Trophoblast cell (in vitro differentiated cells and primary cell): ENCODE measurements around the gene PDIA2.

ENCODE experiments used
- DNase-seq, 2 donors: peaks; one replicate each; pipeline ENCODE4 v3.0.0-alpha.2; 2016
- H2AFZ ChIP-seq: 2 replicates; pipeline ENCODE4 v1.6.1; 2013; ENCODE audit warnings: low read length, moderate library complexity, mild to moderate bottlenecking; ENCODE audit not compliant: insufficient read depth, poor library complexity
- H2AK5ac ChIP-seq: 2 replicates; pipeline ENCODE4 v1.6.1; 2013; ENCODE audit warnings: mild to moderate bottlenecking, low read length
- H2BK120ac ChIP-seq: 2 replicates; pipeline ENCODE4 v1.6.1; 2013; ENCODE audit warnings: low read length, mild to moderate bottlenecking, moderate library complexity; ENCODE audit not compliant: insufficient read depth, poor library complexity
- H2BK12ac ChIP-seq: 2 replicates; pipeline ENCODE4 v1.6.1; 2013; ENCODE audit warnings: mild to moderate bottlenecking, low read length, moderate library complexity
- H2BK5ac ChIP-seq: 2 replicates; pipeline ENCODE4 v1.6.1; 2013; ENCODE audit warnings: low read length, low read depth, moderate library complexity, mild to moderate bottlenecking; ENCODE audit not compliant: poor library complexity
- H3K14ac ChIP-seq: 2 replicates; pipeline ENCODE4 v1.6.1; 2013; ENCODE audit warnings: mild to moderate bottlenecking, low read length
- H3K18ac ChIP-seq: 2 replicates; pipeline ENCODE4 v1.6.1; 2013; ENCODE audit warnings: mild to moderate bottlenecking, low read length
- H3K23ac ChIP-seq: 2 replicates; pipeline ENCODE4 v1.6.1; 2013; ENCODE audit warnings: low read length
- H3K27ac ChIP-seq: 2 replicates; pipeline ENCODE4 v1.5.1; 2013; ENCODE audit warnings: low read depth, mild to moderate bottlenecking, inconsistent platforms, low read length, moderate library complexity
- H3K27me3 ChIP-seq: 2 replicates; pipeline ENCODE4 v1.6.1; 2013; ENCODE audit warnings: inconsistent platforms, mild to moderate bottlenecking, low read length, moderate library complexity; ENCODE audit not compliant: insufficient read depth
- H3K36me3 ChIP-seq, 2 experiments: 1 replicate in 1 of 2; 2 replicates in 1 of 2; pipeline ENCODE4 v1.6.1; 2013; ENCODE audit warnings: low read length in 2 of 2, mild to moderate bottlenecking in 2 of 2, moderate library complexity in 1 of 2; ENCODE audit not compliant: insufficient read depth in 2 of 2, control insufficient read depth in 1 of 2
- H3K4ac ChIP-seq: 2 replicates; pipeline ENCODE4 v1.6.1; 2013; ENCODE audit warnings: low read depth, mild to moderate bottlenecking, low read length, moderate library complexity
- H3K4me1 ChIP-seq, 2 experiments: 1 replicate in 1 of 2; 2 replicates in 1 of 2; pipeline ENCODE4 v1.6.1; 2013; ENCODE audit warnings: low read length in 2 of 2, mild to moderate bottlenecking in 2 of 2, moderate library complexity in 1 of 2; ENCODE audit not compliant: insufficient read depth in 2 of 2, control insufficient read depth in 1 of 2
- H3K4me2 ChIP-seq: 2 replicates; pipeline ENCODE4 v1.6.1; 2013; ENCODE audit warnings: inconsistent platforms, mild to moderate bottlenecking, low read length, moderate library complexity
- H3K4me3 ChIP-seq: 2 replicates; pipeline ENCODE4 v1.5.1; 2013; ENCODE audit warnings: mild to moderate bottlenecking, low read depth, low read length, inconsistent platforms
- H3K79me1 ChIP-seq: one replicate; pipeline ENCODE4 v1.6.1; 2013; ENCODE audit warnings: low read length
- H3K79me2 ChIP-seq: 2 replicates; pipeline ENCODE4 v1.6.1; 2013; ENCODE audit warnings: low read length, mild to moderate bottlenecking; ENCODE audit not compliant: control insufficient read depth, insufficient read depth, poor library complexity
- H3K9ac ChIP-seq: 2 replicates; pipeline ENCODE4 v1.6.1; 2013; ENCODE audit warnings: mild to moderate bottlenecking, low read length
- H3K9me3 ChIP-seq: 2 replicates; pipeline ENCODE4 v1.6.1; 2013; ENCODE audit warnings: low read depth, mild to moderate bottlenecking, control low read depth, inconsistent platforms, low read length; ENCODE audit not compliant: insufficient read depth
- H4K12ac ChIP-seq: 2 replicates; pipeline ENCODE4 v1.6.1; 2013; ENCODE audit warnings: low read depth, mild to moderate bottlenecking, low read length, moderate library complexity
- H4K8ac ChIP-seq: 2 replicates; pipeline ENCODE4 v1.6.1; 2013; ENCODE audit warnings: low read depth, mild to moderate bottlenecking, low read length, moderate library complexity
- H4K91ac ChIP-seq: one replicate; pipeline ENCODE4 v1.6.1; 2013; ENCODE audit warnings: low read depth, mild to moderate bottlenecking, low read length, moderate library complexity
- WGBS: extraction: QIAGEN DNeasy Blood & Tissue Kit; methylation state at CpG from one replicate; pipeline ENCODE4 v1.1.7; 2013; ENCODE audit warnings: missing lambda C conversion rate; ENCODE audit not compliant: insufficient read length, insufficient coverage; ENCODE audit errors: extremely low coverage; 5-methylcytosine and 5-hydroxymethylcytosine counted together

Gene PDIA2

GRCh38 chr16:249431-249830 lies 33.5 kb upstream of the PDIA2 start:
- Histone ChIP-seq H3K36me3 (peaks cover 2 to 6% of the 10 kb centered on the region in 2 experiments), H2BK5ac (no peak overlapping the region), H2BK120ac (no peak overlapping the region), H3K79me1 (no peaks in the 10 kb centered on the region), H4K8ac (no peak overlapping the region), H3K4ac (no peak overlapping the region), H3K14ac (no peak overlapping the region), H3K23ac (no peak overlapping the region), H3K9ac (no peak overlapping the region), H3K4me1 (peaks cover 0 to 3% of the 10 kb centered on the region in 2 experiments), H3K27ac (no peak overlapping the region), H2BK12ac (no peak overlapping the region), H2AFZ (no peak overlapping the region), H3K79me2 (no peaks in the 10 kb centered on the region), H3K4me3 (no peak overlapping the region), H4K12ac (no peak overlapping the region), H2AK5ac (no peak overlapping the region), H3K27me3 (no peaks in the 10 kb centered on the region), H3K18ac (no peak overlapping the region), H3K9me3 (no peaks in the 10 kb centered on the region), H4K91ac (no peak overlapping the region), H3K4me2 (no peak overlapping the region)
- no peak for DNase-seq
- no CpG with 5 or more reads among the region's 12 CpGs for whole genome bisulfite sequencing

- Histone ChIP-seq H3K36me3 (peaks cover 9 to 12% of the 10 kb centered on the region in 2 experiments), H3K4ac (no peak overlapping the region)
- no CpG with 5 or more reads among the region's 30 CpGs for WGBS
Observed at GRCh38 chr16:252366-253337, 30.3 kb upstream of the PDIA2 start.

GRCh38 chr16:253833-254232 lies 29.1 kb upstream of the PDIA2 start:
- H4K91ac ChIP-seq = no peak overlapping the region
- DNase-seq = no peak
- H3K9ac ChIP-seq = no peak overlapping the region
- H2BK12ac ChIP-seq = no peak overlapping the region
- peaks cover 9 to 12% of the 10 kb centered on the region in 2 experiments for H3K36me3 ChIP-seq
- no CpG with 5 or more reads among the region's 6 CpGs for WGBS
- H3K9me3 ChIP-seq = no peaks in the 10 kb centered on the region
- H3K79me2 ChIP-seq = no peaks in the 10 kb centered on the region
- no peak overlapping the region for H3K4ac ChIP-seq
- no peaks in the 10 kb centered on the region for H3K27me3 ChIP-seq
- no peak overlapping the region for H2AK5ac ChIP-seq
- no peak overlapping the region for H4K8ac ChIP-seq
- H2BK120ac ChIP-seq = no peak overlapping the region
- no peak overlapping the region for H3K14ac ChIP-seq
- no peak overlapping the region for H2AFZ ChIP-seq
- H3K79me1 ChIP-seq = no peaks in the 10 kb centered on the region
- H3K23ac ChIP-seq = no peak overlapping the region
- H2BK5ac ChIP-seq = no peak overlapping the region
- no peak overlapping the region for H3K4me3 ChIP-seq
- H3K4me1 ChIP-seq = peaks cover 0 to 3% of the 10 kb centered on the region in 2 experiments
- no peak overlapping the region for H4K12ac ChIP-seq
- H3K4me2 ChIP-seq = no peak overlapping the region
- H3K18ac ChIP-seq = no peak overlapping the region
- H3K27ac ChIP-seq = no peak overlapping the region

More at GRCh38 chr16:252366-253337, 30.3 kb upstream of the PDIA2 start:
- H2BK5ac ChIP-seq = no peak overlapping the region
- H3K4me3 ChIP-seq = no peak overlapping the region
- no peak overlapping the region for H2BK12ac ChIP-seq
- no peak overlapping the region for H3K18ac ChIP-seq
- H2AK5ac ChIP-seq = no peak overlapping the region
- no peak overlapping the region for H3K9ac ChIP-seq
- no peak overlapping the region for H3K23ac ChIP-seq
- H3K9me3 ChIP-seq = no peaks in the 10 kb centered on the region
- H3K4me1 ChIP-seq = peaks cover 0 to 3% of the 10 kb centered on the region in 2 experiments
- no peak overlapping the region for H4K91ac ChIP-seq
- H4K8ac ChIP-seq = no peak overlapping the region
- no peaks in the 10 kb centered on the region for H3K27me3 ChIP-seq
- no peaks in the 10 kb centered on the region for H3K79me2 ChIP-seq
- no peaks in the 10 kb centered on the region for H3K79me1 ChIP-seq
- H3K4me2 ChIP-seq = no peak overlapping the region
- no peak overlapping the region for H2BK120ac ChIP-seq
- no peak for DNase-seq
- H3K14ac ChIP-seq = no peak overlapping the region
- H4K12ac ChIP-seq = no peak overlapping the region
- no peak overlapping the region for H2AFZ ChIP-seq
- no peak overlapping the region for H3K27ac ChIP-seq

GRCh38 chr16:254461-254860 lies 28.5 kb upstream of the PDIA2 start:
- H2AFZ ChIP-seq = no peak overlapping the region
- no peak overlapping the region for H3K18ac ChIP-seq
- no peaks in the 10 kb centered on the region for H3K79me1 ChIP-seq
- H3K4ac ChIP-seq = no peak overlapping the region
- H4K91ac ChIP-seq = no peak overlapping the region
- no peak overlapping the region for H3K23ac ChIP-seq
- no peak overlapping the region for H2AK5ac ChIP-seq
- no peak overlapping the region for H3K4me3 ChIP-seq
- no peak overlapping the region for H3K27ac ChIP-seq
- no peak overlapping the region for H3K4me2 ChIP-seq
- H3K9ac ChIP-seq = no peak overlapping the region
- H3K9me3 ChIP-seq = no peaks in the 10 kb centered on the region
- H4K8ac ChIP-seq = no peak overlapping the region
- no peak overlapping the region for H2BK120ac ChIP-seq
- no peak overlapping the region for H2BK5ac ChIP-seq
- no peak overlapping the region for H3K14ac ChIP-seq
- no CpG with 5 or more reads among the region's 25 CpGs for WGBS
- H3K27me3 ChIP-seq = no peaks in the 10 kb centered on the region
- peaks cover 0 to 3% of the 10 kb centered on the region in 2 experiments for H3K4me1 ChIP-seq
- no peak for DNase-seq
- no peak overlapping the region for H2BK12ac ChIP-seq
- H3K36me3 ChIP-seq = peaks cover 9 to 12% of the 10 kb centered on the region in 2 experiments
- H3K79me2 ChIP-seq = no peaks in the 10 kb centered on the region
- no peak overlapping the region for H4K12ac ChIP-seq
